Astrocyte of the cerebellum (primary cell): ENCODE measurements around the gene FKBP2.
A peak's percentile ranks its signal among the peaks of the same experiment; 100 is the strongest.

ENCODE experiments used
- DNase-seq: peaks from one replicate; pipeline ENCODE4 v3.0.0-alpha.2; 2011; ENCODE audit warnings: low read depth
- H3K4me3 ChIP-seq: 2 replicates; pipeline ENCODE4 v1.5.1; 2011; ENCODE audit warnings: mild to moderate bottlenecking, low read depth, low read length, moderate library complexity
- CTCF ChIP-seq: IDR thresholded peaks from 2 replicates; pipeline ENCODE4 v1.5.1; 2012; ENCODE audit warnings: low read length, low read depth, moderate library complexity, mild to moderate bottlenecking; ENCODE audit errors: missing control alignments
- in situ Hi-C: cut with HindIII; loops from 2 replicates; pipeline ENCODE4 v1.10.0; 2017; ENCODE audit warnings: low sequenced_read_pairs

Gene FKBP2

DNA sequence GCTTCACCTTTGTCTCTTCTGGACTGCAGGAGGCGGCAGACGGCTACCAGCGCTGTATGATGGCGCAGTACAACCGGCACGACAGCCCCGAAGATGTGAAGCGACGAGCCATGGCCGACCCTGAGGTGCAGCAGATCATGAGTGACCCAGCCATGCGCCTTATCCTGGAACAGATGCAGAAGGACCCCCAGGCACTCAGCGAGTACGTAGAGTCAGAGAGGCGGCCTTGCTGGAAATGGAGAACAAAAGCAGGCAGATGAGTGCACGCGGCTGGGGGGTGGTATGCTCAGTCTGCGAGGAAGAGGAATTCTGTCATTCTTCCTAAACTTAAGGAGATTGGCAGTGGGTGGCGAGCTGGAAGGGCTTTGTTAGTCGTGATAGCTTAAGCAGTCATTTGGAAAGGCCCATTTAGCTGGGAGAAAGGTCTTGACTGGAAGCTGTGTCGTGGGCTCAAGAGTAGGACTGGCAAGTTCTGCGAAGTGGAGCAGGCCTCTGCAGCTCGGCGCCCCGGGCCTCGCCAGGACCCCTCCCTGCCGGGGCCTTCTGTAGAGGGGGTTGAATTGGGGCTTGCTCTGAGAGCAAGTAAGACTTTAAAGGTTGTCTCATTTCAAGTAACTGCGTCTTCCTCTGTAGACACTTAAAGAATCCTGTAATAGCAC is 37.3 kb upstream of the FKBP2 start:
- in situ Hi-C loops, result loop anchor here (10.0 to 25.0 kb wide), 2 partner anchors 71 to 434 kb away; no protein-coding TSS in a partner anchor
- DNase-seq, result no peak
- no peak overlapping the region for H3K4me3 ChIP-seq
- TF ChIP-seq CTCF, result no peak

DNA sequence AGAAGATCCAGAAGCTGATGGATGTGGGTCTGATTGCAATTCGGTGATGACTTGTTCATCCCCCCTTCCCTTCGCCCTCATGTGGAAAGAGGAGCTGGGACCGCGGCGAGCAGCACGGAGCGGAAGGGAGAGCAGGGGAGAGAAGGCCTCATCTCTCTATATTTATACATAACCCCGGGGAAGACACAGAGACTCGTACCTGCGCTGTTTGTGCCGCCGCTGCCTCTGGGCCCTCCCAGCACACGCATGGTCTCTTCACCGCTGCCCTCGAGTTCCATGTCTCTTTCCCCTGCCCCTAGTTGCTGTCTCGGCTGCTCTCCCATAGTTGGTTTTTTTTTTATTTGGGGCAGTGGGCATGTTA is 36.8 kb upstream of the FKBP2 start:
- no peak for DNase-seq
- no peak for TF ChIP-seq CTCF
- H3K4me3 ChIP-seq, result no peak overlapping the region
- in situ Hi-C loops, result loop anchor here (10.0 to 25.0 kb wide), 2 partner anchors 71 to 433 kb away; no protein-coding TSS in a partner anchor

- no peak overlapping the region for H3K4me3 ChIP-seq
- peak; percentile 94 for DNase-seq
- in situ Hi-C loops, result loop anchor here (10.0 to 25.0 kb wide), 2 partner anchors 70 to 433 kb away; no protein-coding TSS in a partner anchor
- TF ChIP-seq CTCF, result peak; percentile 80
Observed at GRCh38 chr11:64204464-64204989, 36.4 kb upstream of the FKBP2 start.

DNA sequence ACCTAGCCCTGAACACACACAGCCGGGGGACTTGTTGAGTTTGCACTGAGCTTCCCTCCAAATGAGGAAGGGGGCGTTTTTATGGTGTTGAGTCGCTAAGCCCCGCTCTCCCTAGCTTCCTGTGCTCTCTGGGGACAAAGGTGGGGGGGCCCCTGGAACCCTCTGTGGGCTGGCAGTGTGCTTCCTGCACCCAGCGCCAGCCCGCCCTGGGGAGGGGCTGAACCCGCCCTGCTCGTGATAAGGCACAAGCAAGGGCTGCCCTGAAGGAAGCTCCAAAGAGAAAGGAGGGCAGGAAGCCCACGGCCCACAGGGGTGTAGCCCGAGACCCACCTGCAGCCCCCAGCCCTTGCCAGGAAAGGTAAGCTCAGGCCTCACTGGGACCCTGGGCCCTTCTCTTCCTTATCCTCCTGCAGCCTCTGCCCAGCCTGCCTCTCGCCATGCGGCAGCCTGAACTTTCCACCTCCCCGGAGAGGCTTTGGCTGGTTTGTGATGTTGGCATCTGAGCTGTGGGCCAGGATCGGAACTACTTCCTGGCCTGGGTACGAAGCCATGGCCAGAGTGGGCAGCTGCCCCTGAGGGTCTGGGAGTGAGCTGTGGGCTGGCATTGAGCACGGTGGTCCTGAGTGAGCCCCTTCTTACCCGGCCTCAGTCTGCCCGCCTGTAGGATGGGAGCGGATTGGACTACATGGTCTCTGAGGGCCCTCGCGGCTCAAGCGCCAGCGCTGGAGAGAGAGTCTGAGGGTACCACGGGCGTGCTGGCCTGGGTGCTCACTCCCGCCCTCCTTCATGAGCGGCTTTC is 34.2 kb upstream of the FKBP2 start, which contains the start of gene FERMT3:
TSS of gene FERMT3 (plus strand) at position 265 of the 799 bp plus-strand sequence. CDS start 644 bp downstream, outside the sequence.
- DNase-seq, result no peak
- no peak for TF ChIP-seq CTCF
- in situ Hi-C loops, result loop anchor here (10.0 to 25.0 kb wide), 2 partner anchors 68 to 431 kb away; no protein-coding TSS in a partner anchor
- no peak within 1 kb of the TSS for H3K4me3 ChIP-seq

GRCh38 chr11:64207256-64208085 is 33.4 kb upstream of the FKBP2 start:
- no peak overlapping the region for H3K4me3 ChIP-seq
- no peak for DNase-seq
- TF ChIP-seq CTCF, result no peak
- in situ Hi-C loops, result loop anchor here (10.0 to 25.0 kb wide), 2 partner anchors 67 to 430 kb away; no protein-coding TSS in a partner anchor
